Neuronal stem cell (in vitro differentiated cells): Measurements from ENCODE around the gene SLC18A3.

Experiments
- DNase-seq: peaks from one replicate; pipeline ENCODE4 v3.0.0-alpha.2; 2013; ENCODE audit warnings: low spot score
- H2AFZ ChIP-seq: one replicate; pipeline ENCODE4 v1.6.1; 2013; ENCODE audit warnings: mild to moderate bottlenecking, low read length, inconsistent platforms
- H2AK5ac ChIP-seq: 2 replicates; pipeline ENCODE4 v1.6.1; 2013; ENCODE audit warnings: low read depth, mild to moderate bottlenecking, inconsistent platforms, low read length, moderate library complexity, mixed read lengths
- H2BK120ac ChIP-seq: 2 replicates; pipeline ENCODE4 v1.6.1; 2013; ENCODE audit warnings: low read depth, mild to moderate bottlenecking, inconsistent platforms, low read length, moderate library complexity, mixed read lengths
- H2BK12ac ChIP-seq: one replicate; pipeline ENCODE4 v1.6.1; 2013; ENCODE audit warnings: low read length, inconsistent platforms
- H2BK15ac ChIP-seq: 2 replicates; pipeline ENCODE4 v1.6.1; 2013; ENCODE audit warnings: mild to moderate bottlenecking, low read length, inconsistent platforms, mixed read lengths
- H2BK5ac ChIP-seq: one replicate; pipeline ENCODE4 v1.6.1; 2013; ENCODE audit warnings: inconsistent platforms, mild to moderate bottlenecking, low read length, moderate library complexity
- H3K14ac ChIP-seq: one replicate; pipeline ENCODE4 v1.6.1; 2013; ENCODE audit warnings: low read length, inconsistent platforms
- H3K18ac ChIP-seq: 2 replicates; pipeline ENCODE4 v1.6.1; 2013; ENCODE audit warnings: low read length, inconsistent platforms
- H3K23ac ChIP-seq: 2 replicates; pipeline ENCODE4 v1.6.1; 2013; ENCODE audit warnings: low read depth, mild to moderate bottlenecking, mixed read lengths, low read length, inconsistent platforms; ENCODE audit not compliant: poor library complexity
- H3K27ac ChIP-seq: replicated peaks from 3 replicates; pipeline ENCODE4 v1.5.1; 2013; ENCODE audit warnings: low read length, inconsistent platforms
- H3K27me3 ChIP-seq, 3 experiments: 2 replicates each; pipeline ENCODE4 v1.6.1; 2013; ENCODE audit warnings: low read length in 3 of 3, mild to moderate bottlenecking in 2 of 3, inconsistent platforms in 1 of 3, low read depth in 1 of 3, mixed read lengths in 1 of 3, moderate library complexity in 1 of 3; ENCODE audit not compliant: control insufficient read depth in 3 of 3, insufficient read depth in 3 of 3
- H3K36me3 ChIP-seq, 2 donors: replicated peaks in 1 of 2; 2 replicates each; pipeline ENCODE4 v1.6.1; 2013; ENCODE audit warnings: low read length in 2 of 2; ENCODE audit not compliant: control insufficient read depth in 2 of 2, insufficient read depth in 2 of 2
- H3K4ac ChIP-seq: 2 replicates; pipeline ENCODE4 v1.6.1; 2013; ENCODE audit warnings: inconsistent platforms, mild to moderate bottlenecking, low read length, moderate library complexity
- H3K4me1 ChIP-seq, 2 donors: 1 replicate in 1 of 2; 2 replicates in 1 of 2; pipeline ENCODE4 v1.6.1; 2013; ENCODE audit warnings: low read length in 2 of 2, low read depth in 1 of 2; ENCODE audit not compliant: control insufficient read depth in 2 of 2, insufficient read depth in 1 of 2
- H3K4me2 ChIP-seq: one replicate; pipeline ENCODE4 v1.6.1; 2013; ENCODE audit warnings: mild to moderate bottlenecking, low read length, inconsistent platforms; ENCODE audit not compliant: insufficient read depth, poor library complexity, severe bottlenecking
- H3K4me3 ChIP-seq, 2 donors: 2 replicates each; pipeline ENCODE4 v1.5.1; 2013; ENCODE audit warnings: low read length in 2 of 2, mild to moderate bottlenecking in 2 of 2, inconsistent platforms in 1 of 2, moderate library complexity in 1 of 2
- H3K79me1 ChIP-seq: one replicate; pipeline ENCODE4 v1.6.1; 2013; ENCODE audit warnings: low read depth, mild to moderate bottlenecking, inconsistent platforms, low read length, moderate library complexity
- H3K9ac ChIP-seq: one replicate; pipeline ENCODE4 v1.6.1; 2013; ENCODE audit warnings: mild to moderate bottlenecking, low read depth, low read length, inconsistent platforms; ENCODE audit not compliant: poor library complexity
- H3K9me3 ChIP-seq, 2 donors: replicated peaks in 1 of 2; 2 replicates each; pipeline versions ENCODE3 to v1.6.1; 2013; ENCODE audit warnings: low read length in 2 of 2, mild to moderate bottlenecking in 2 of 2, inconsistent platforms in 1 of 2, low read depth in 1 of 2, mixed read lengths in 1 of 2, moderate library complexity in 1 of 2; ENCODE audit not compliant: control insufficient read depth in 2 of 2, insufficient read depth in 1 of 2
- H4K8ac ChIP-seq: one replicate; pipeline ENCODE4 v1.6.1; 2013; ENCODE audit warnings: low read depth, mild to moderate bottlenecking, inconsistent platforms, low read length, moderate library complexity
- H4K91ac ChIP-seq: one replicate; pipeline ENCODE4 v1.6.1; 2013; ENCODE audit warnings: low read length, low read depth, mild to moderate bottlenecking, inconsistent platforms; ENCODE audit not compliant: poor library complexity
- WGBS, 2 donors: extraction: QIAGEN DNeasy Blood & Tissue Kit; methylation state at CpG; one replicate each; pipeline ENCODE4 v1.1.7; 2013; ENCODE audit warnings: missing lambda C conversion rate in 2 of 2, mixed read lengths in 1 of 2; ENCODE audit not compliant: insufficient read length in 2 of 2, insufficient replicate concordance in 1 of 2; ENCODE audit errors: extremely low coverage in 2 of 2; 5-methylcytosine and 5-hydroxymethylcytosine counted together

Gene SLC18A3

GRCh38 chr10:49600781-49601400 is 9.2 kb upstream of the SLC18A3 start:
- Histone ChIP-seq H2BK15ac (no peak overlapping the region), H3K9ac (no peak overlapping the region), H3K27me3 (peaks cover 0 to 6% (median 6%) of the 10 kb centered on the region in 3 experiments), H2BK5ac (no peak overlapping the region), H3K4ac (no peak overlapping the region), H2AFZ (no peak overlapping the region), H4K8ac (no peak overlapping the region), H3K79me1 (no peaks in the 10 kb centered on the region), H3K9me3 (no peaks in the 10 kb centered on the region), H2BK12ac (no peak overlapping the region), H3K18ac (no peak overlapping the region), H3K4me3 (no peak overlapping the region), H3K4me2 (no peak overlapping the region), H4K91ac (no peak overlapping the region), H2AK5ac (no peak overlapping the region), H2BK120ac (no peak overlapping the region), H3K4me1 (no peaks in the 10 kb centered on the region), H3K14ac (no peak overlapping the region), H3K23ac (no peak overlapping the region), H3K27ac (no peak overlapping the region), H3K36me3 (no peaks in the 10 kb centered on the region)
- DNase-seq, result no peak
- WGBS, 2 donors, result no CpG with 5 or more reads among the region's 4 CpGs

- no peak for DNase-seq
- Histone ChIP-seq H3K79me1 (no peaks in the 10 kb centered on the region), H3K23ac (no peak overlapping the region), H3K27me3 (peaks cover 0 to 13% (median 5%) of the 10 kb centered on the region in 3 experiments), H2AFZ (no peak overlapping the region), H3K18ac (peak overlapping the region; percentile 22), H2BK120ac (no peak overlapping the region), H2BK5ac (no peak overlapping the region), H3K4me2 (no peak overlapping the region), H3K9ac (peak overlapping the region; percentile 51), H2AK5ac (no peak overlapping the region), H3K27ac (no peak overlapping the region), H3K4ac (no peak overlapping the region), H4K91ac (no peak overlapping the region), H4K8ac (no peak overlapping the region), H3K4me3 (no peak overlapping the region), H3K4me1 (no peaks in the 10 kb centered on the region), H3K14ac (no peak overlapping the region), H3K9me3 (no peaks in the 10 kb centered on the region), H2BK15ac (no peak overlapping the region), H2BK12ac (no peak overlapping the region), H3K36me3 (no peaks in the 10 kb centered on the region)
- WGBS, 2 donors, result no CpG with 5 or more reads among the region's 7 CpGs
These were observed 8.3 kb upstream of the SLC18A3 start for GRCh38 chr10:49601857-49602256.

GRCh38 chr10:49602380-49603023 is 7.6 kb upstream of the SLC18A3 start:
- no peak overlapping the region for H3K14ac ChIP-seq
- no peak overlapping the region for H3K18ac ChIP-seq
- no peaks in the 10 kb centered on the region for H3K9me3 ChIP-seq
- no CpG with 5 or more reads among the region's 2 CpGs for WGBS, 2 donors
- H3K9ac ChIP-seq, result no peak overlapping the region
- H3K4me3 ChIP-seq, result no peak overlapping the region
- H2BK12ac ChIP-seq, result no peak overlapping the region
- no peak overlapping the region for H3K27ac ChIP-seq
- no peak overlapping the region for H3K23ac ChIP-seq
- no peak overlapping the region for H3K4me2 ChIP-seq
- no peak overlapping the region for H2AFZ ChIP-seq
- H2BK5ac ChIP-seq, result no peak overlapping the region
- H3K79me1 ChIP-seq, result no peaks in the 10 kb centered on the region
- H3K4ac ChIP-seq, result no peak overlapping the region
- H2BK120ac ChIP-seq, result no peak overlapping the region
- DNase-seq, result no peak
- no peak overlapping the region for H2BK15ac ChIP-seq
- H4K8ac ChIP-seq, result no peak overlapping the region
- no peaks in the 10 kb centered on the region for H3K4me1 ChIP-seq
- H2AK5ac ChIP-seq, result no peak overlapping the region
- peaks cover 4 to 18% (median 9%) of the 10 kb centered on the region in 3 experiments for H3K27me3 ChIP-seq
- no peaks in the 10 kb centered on the region for H3K36me3 ChIP-seq
- H4K91ac ChIP-seq, result no peak overlapping the region

GRCh38 chr10:49605216-49605938 is 4.7 kb upstream of the SLC18A3 start:
- Histone ChIP-seq H2AK5ac (no peak overlapping the region), H3K9me3 (no peaks in the 10 kb centered on the region), H3K23ac (no peak overlapping the region), H3K79me1 (no peaks in the 10 kb centered on the region), H3K18ac (no peak overlapping the region), H3K4me3 (peak overlapping the region in 1 of 2 donors; percentile 61), H2BK120ac (no peak overlapping the region), H3K36me3 (no peaks in the 10 kb centered on the region), H3K27ac (no peak overlapping the region), H4K91ac (no peak overlapping the region), H3K4me1 (peaks cover 0 to 2% of the 10 kb centered on the region in 2 donors), H2AFZ (no peak overlapping the region), H3K14ac (no peak overlapping the region), H4K8ac (no peak overlapping the region), H2BK5ac (no peak overlapping the region), H3K27me3 (peaks cover 7 to 45% (median 37%) of the 10 kb centered on the region in 3 experiments), H3K9ac (no peak overlapping the region), H2BK15ac (no peak overlapping the region), H3K4me2 (no peak overlapping the region), H3K4ac (no peak overlapping the region), H2BK12ac (no peak overlapping the region)
- WGBS, 2 donors, result no CpG with 5 or more reads among the region's 6 CpGs
- DNase-seq, result no peak
